ENCODE results near the gene CCPG1.
"Not testable (repeated sequence)": the region's sequence is repeated elsewhere in the genome, so short reads cannot be mapped to it uniquely, and the experiment has no call there.

- TF ChIP-seq CTCF, POLR2A (IDR thresholded peaks at IDR 0.05): not testable (repeated sequence)
Measured at GRCh38 chr15:55443141-55443540, 35.0 kb upstream of the CCPG1 start.

Data from thyroid gland (tissue), 4 donors.